ENCODE data around the gene CIITA.

DNA sequence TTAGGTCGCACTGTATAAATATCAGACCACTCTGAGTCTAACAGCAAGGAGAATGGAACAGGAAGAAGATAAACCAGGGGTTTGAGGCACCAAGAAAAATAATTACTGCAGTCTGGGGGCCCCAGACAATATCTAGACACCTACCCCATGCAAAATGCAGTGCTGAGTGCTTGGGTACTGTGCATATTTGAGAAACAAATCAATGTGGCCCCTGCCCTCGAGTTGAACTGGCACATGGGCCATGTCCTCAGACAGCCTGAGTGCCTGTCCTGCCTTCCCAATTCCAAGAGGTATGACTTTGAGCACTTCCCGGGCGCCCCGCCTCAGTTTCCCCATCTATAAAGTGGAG lies 6.2 kb upstream of the CIITA start:
- TF ChIP-seq, protein P1, sequence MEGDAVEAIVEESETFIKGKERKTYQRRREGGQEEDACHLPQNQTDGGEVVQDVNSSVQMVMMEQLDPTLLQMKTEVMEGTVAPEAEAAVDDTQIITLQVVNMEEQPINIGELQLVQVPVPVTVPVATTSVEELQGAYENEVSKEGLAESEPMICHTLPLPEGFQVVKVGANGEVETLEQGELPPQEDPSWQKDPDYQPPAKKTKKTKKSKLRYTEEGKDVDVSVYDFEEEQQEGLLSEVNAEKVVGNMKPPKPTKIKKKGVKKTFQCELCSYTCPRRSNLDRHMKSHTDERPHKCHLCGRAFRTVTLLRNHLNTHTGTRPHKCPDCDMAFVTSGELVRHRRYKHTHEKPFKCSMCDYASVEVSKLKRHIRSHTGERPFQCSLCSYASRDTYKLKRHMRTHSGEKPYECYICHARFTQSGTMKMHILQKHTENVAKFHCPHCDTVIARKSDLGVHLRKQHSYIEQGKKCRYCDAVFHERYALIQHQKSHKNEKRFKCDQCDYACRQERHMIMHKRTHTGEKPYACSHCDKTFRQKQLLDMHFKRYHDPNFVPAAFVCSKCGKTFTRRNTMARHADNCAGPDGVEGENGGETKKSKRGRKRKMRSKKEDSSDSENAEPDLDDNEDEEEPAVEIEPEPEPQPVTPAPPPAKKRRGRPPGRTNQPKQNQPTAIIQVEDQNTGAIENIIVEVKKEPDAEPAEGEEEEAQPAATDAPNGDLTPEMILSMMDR (IDR thresholded peaks at IDR 0.05; ENCODE audit: low read depth, low read length, poor library complexity, severe bottlenecking) = no peak
- TF ChIP-seq EZH2phosphoT487 (IDR thresholded peaks at IDR 0.05; ENCODE audit: borderline replicate concordance, low read length) = no peak

Data from DOHH2 (cell line).